22Rv1 (cell line): Measurements from ENCODE around the gene PDE6A.

ENCODE experiments used
- ZFX ChIP-seq: fragments of 450-650 bp; IDR thresholded peaks from 2 replicates; pipeline ENCODE4 v1.6.1; 2017; ENCODE audit warnings: antibody characterized with exemption, borderline replicate concordance
- TF ChIP-seq, protein P1 (sequence below): fragments of 450-650 bp; IDR thresholded peaks from 2 replicates; pipeline ENCODE4 v1.5.1; 2017; ENCODE audit warnings: mild to moderate bottlenecking

DNA sequence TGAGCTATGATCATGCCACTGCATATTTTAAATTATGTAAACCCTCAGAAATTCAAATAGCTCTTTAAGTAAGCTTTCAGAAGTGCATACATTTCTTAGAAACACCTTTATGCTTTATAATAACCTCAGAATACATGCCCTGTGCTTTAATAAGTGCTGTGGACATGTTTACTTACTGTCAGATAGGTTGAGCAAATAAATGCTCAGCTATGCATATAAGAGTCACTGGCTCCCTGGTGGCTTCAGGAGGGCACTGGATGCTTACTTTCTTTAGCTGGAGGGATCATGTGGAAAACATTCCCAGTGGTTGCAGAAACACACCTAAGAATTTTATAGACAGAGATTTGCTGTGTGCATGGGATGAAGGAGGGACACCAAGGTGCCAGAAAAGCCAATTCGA is 74.4 kb downstream of the PDE6A start:
- TF ChIP-seq, protein P1, sequence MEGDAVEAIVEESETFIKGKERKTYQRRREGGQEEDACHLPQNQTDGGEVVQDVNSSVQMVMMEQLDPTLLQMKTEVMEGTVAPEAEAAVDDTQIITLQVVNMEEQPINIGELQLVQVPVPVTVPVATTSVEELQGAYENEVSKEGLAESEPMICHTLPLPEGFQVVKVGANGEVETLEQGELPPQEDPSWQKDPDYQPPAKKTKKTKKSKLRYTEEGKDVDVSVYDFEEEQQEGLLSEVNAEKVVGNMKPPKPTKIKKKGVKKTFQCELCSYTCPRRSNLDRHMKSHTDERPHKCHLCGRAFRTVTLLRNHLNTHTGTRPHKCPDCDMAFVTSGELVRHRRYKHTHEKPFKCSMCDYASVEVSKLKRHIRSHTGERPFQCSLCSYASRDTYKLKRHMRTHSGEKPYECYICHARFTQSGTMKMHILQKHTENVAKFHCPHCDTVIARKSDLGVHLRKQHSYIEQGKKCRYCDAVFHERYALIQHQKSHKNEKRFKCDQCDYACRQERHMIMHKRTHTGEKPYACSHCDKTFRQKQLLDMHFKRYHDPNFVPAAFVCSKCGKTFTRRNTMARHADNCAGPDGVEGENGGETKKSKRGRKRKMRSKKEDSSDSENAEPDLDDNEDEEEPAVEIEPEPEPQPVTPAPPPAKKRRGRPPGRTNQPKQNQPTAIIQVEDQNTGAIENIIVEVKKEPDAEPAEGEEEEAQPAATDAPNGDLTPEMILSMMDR = no peak
- no peak for TF ChIP-seq ZFX
